Progenitor cell of endocrine pancreas (in vitro differentiated cells): Measurements from ENCODE around the gene TTC23. TPM values are rescaled to one million over a fixed set of nuclear protein-coding genes. Genes with fewer than 3 reads are reported as not detected.
A peak's percentile ranks its signal among the peaks of the same experiment; 100 is the strongest.

Experiments
- DNase-seq: peaks from one replicate; pipeline ENCODE4 v3.0.0; 2021; ENCODE audit warnings: low spot score; ENCODE audit not compliant: unreplicated experiment
- H3K27ac Mint-ChIP-seq: 2 replicates; pipeline ENCODE4 v1.8.0; 2021; ENCODE audit warnings: mild to moderate bottlenecking, moderate library complexity, mixed read lengths
- H3K27me3 Mint-ChIP-seq: 2 replicates; pipeline ENCODE4 v1.8.0; 2021; ENCODE audit warnings: mixed read lengths
- H3K36me3 Mint-ChIP-seq: 2 replicates; pipeline ENCODE4 v1.8.0; 2022; ENCODE audit warnings: mixed read lengths; ENCODE audit not compliant: insufficient read depth
- H3K4me1 Mint-ChIP-seq: 2 replicates; pipeline ENCODE4 v1.8.0; 2021; ENCODE audit warnings: low read depth, mixed read lengths
- H3K4me3 Mint-ChIP-seq: 2 replicates; pipeline ENCODE4 v1.8.0; 2021; ENCODE audit warnings: low read depth, mild to moderate bottlenecking, moderate library complexity, mixed read lengths
- H3K9me3 Mint-ChIP-seq: 2 replicates; pipeline ENCODE4 v1.8.0; 2021; ENCODE audit warnings: low read depth, mixed read lengths
- CTCF ChIP-seq: fragments of 200-600 bp; sonication (generic); IDR thresholded peaks from one replicate; pipeline ENCODE4 v1.5.0; 2021; ENCODE audit warnings: antibody characterized with exemption, mild to moderate bottlenecking; ENCODE audit not compliant: unreplicated experiment
- total RNA-seq: library from RNA; stranded (reverse); gene quantifications from 2 replicates; pipeline ENCODE4 v1.2.1, GENCODE V29; 2021

Gene TTC23
- total RNA-seq, 1 donor from 2014 or later: 28.4 TPM

- H3K9me3 Mint-ChIP-seq: no peaks in the 10 kb centered on the region
- no peak for TF ChIP-seq CTCF
- no peak overlapping the region for H3K27ac Mint-ChIP-seq
- DNase-seq: no peak
- no peak overlapping the region for H3K4me3 Mint-ChIP-seq
- H3K27me3 Mint-ChIP-seq: no peaks in the 10 kb centered on the region
- H3K36me3 Mint-ChIP-seq: peaks cover 3% of the 10 kb centered on the region
- H3K4me1 Mint-ChIP-seq: peaks cover 22% of the 10 kb centered on the region
Observed at GRCh38 chr15:99264125-99264524, 14.7 kb upstream of the TTC23 start.

GRCh38 chr15:99257107-99257750 is 7.8 kb upstream of the TTC23 start:
- no peak for TF ChIP-seq CTCF
- no peaks in the 10 kb centered on the region for H3K9me3 Mint-ChIP-seq
- H3K36me3 Mint-ChIP-seq: peaks cover 13% of the 10 kb centered on the region
- DNase-seq: no peak
- no peaks in the 10 kb centered on the region for H3K27me3 Mint-ChIP-seq
- H3K27ac Mint-ChIP-seq: no peak overlapping the region
- H3K4me1 Mint-ChIP-seq: peaks cover 7% of the 10 kb centered on the region
- no peak overlapping the region for H3K4me3 Mint-ChIP-seq

GRCh38 chr15:99253381-99254090 is 4.2 kb upstream of the TTC23 start:
- Mint-ChIP-seq H3K27ac (no peak overlapping the region), H3K4me1 (peaks cover 13% of the 10 kb centered on the region), H3K27me3 (no peaks in the 10 kb centered on the region), H3K4me3 (no peak overlapping the region), H3K9me3 (no peaks in the 10 kb centered on the region), H3K36me3 (peaks cover 10% of the 10 kb centered on the region)
- TF ChIP-seq CTCF: no peak
- DNase-seq: no peak

GRCh38 chr15:99252326-99252725 is 2.9 kb upstream of the TTC23 start:
- Mint-ChIP-seq H3K4me1 (peaks cover 14% of the 10 kb centered on the region), H3K9me3 (no peaks in the 10 kb centered on the region), H3K27ac (no peak overlapping the region), H3K36me3 (peaks cover under 1% of the 10 kb centered on the region), H3K27me3 (no peaks in the 10 kb centered on the region), H3K4me3 (no peak overlapping the region)
- DNase-seq: no peak
- no peak for TF ChIP-seq CTCF

GRCh38 chr15:99250857-99251841 is 1.8 kb upstream of the TTC23 start, which contains the start of gene LRRC28:
LRRC28 (plus strand) TSS chr15:99251481; CDS start chr15:99255958, 4,477 bp downstream.
- H3K27ac Mint-ChIP-seq: peak within 1 kb of the TSS; percentile 96
- no peaks in the 10 kb centered on the region for H3K27me3 Mint-ChIP-seq
- peaks cover 14% of the 10 kb centered on the region for H3K4me1 Mint-ChIP-seq
- no peaks in the 10 kb centered on the region for H3K36me3 Mint-ChIP-seq
- H3K4me3 Mint-ChIP-seq: no peak within 1 kb of the TSS
- peak; percentile 93 for DNase-seq
- TF ChIP-seq CTCF: no peak
- no peaks in the 10 kb centered on the region for H3K9me3 Mint-ChIP-seq
